ENCODE data around the gene LNPK.
"Not testable (repeated sequence)": the region's sequence is repeated elsewhere in the genome, so short reads cannot be mapped to it uniquely, and the experiment has no call there.

Gene LNPK

GRCh38 chr2:175976391-175977157, 25.5 kb downstream of the LNPK start:
- no peak for TF ChIP-seq CTCF (IDR thresholded peaks at IDR 0.05; ENCODE audit: low read depth, low read length)
- H3K4me3 ChIP-seq (replicated peaks in 1 of 2; ENCODE audit: low read depth in 2 of 2, low read length in 2 of 2), result no peak overlapping the region

GRCh38 chr2:175973373-175973772, 28.7 kb downstream of the LNPK start:
- no peak for TF ChIP-seq CTCF (IDR thresholded peaks at IDR 0.05; ENCODE audit: low read depth, low read length)

More at GRCh38 chr2:175976391-175977157, 25.5 kb downstream of the LNPK start:
- peak in 1 of 2 donors; percentile 42 for DNase-seq (ENCODE audit: low read depth in 2 of 2)

GRCh38 chr2:175966839-175967238, 35.2 kb downstream of the LNPK start:
- no peak overlapping the region for H3K4me3 ChIP-seq (replicated peaks in 1 of 2; ENCODE audit: low read depth in 2 of 2, low read length in 2 of 2)
- no peak for TF ChIP-seq CTCF (IDR thresholded peaks at IDR 0.05; ENCODE audit: low read depth, low read length)
- no peak for DNase-seq (ENCODE audit: low read depth in 2 of 2)

More at GRCh38 chr2:175973373-175973772, 28.7 kb downstream of the LNPK start:
- no peak overlapping the region for H3K4me3 ChIP-seq (replicated peaks in 1 of 2; ENCODE audit: low read depth in 2 of 2, low read length in 2 of 2)
- no peak for DNase-seq (ENCODE audit: low read depth in 2 of 2)

- no peak overlapping the region for H3K4me3 ChIP-seq (replicated peaks in 1 of 2; ENCODE audit: low read depth in 2 of 2, low read length in 2 of 2)
- no peak for TF ChIP-seq CTCF (IDR thresholded peaks at IDR 0.05; ENCODE audit: low read depth, low read length)
- no peak for DNase-seq (ENCODE audit: low read depth in 2 of 2)
Measured at GRCh38 chr2:175965773-175966172, 36.3 kb downstream of the LNPK start.

GRCh38 chr2:175964195-175964594, 37.9 kb downstream of the LNPK start:
- DNase-seq (ENCODE audit: low read depth in 2 of 2), result peak in 1 of 2 donors; percentile 3
- peak; percentile 3 for TF ChIP-seq CTCF (IDR thresholded peaks at IDR 0.05; ENCODE audit: low read depth, low read length)

GRCh38 chr2:175963171-175963570, 38.9 kb downstream of the LNPK start:
- not testable (repeated sequence) for DNase-seq (ENCODE audit: low read depth in 2 of 2); H3K4me3 ChIP-seq (replicated peaks in 1 of 2; ENCODE audit: low read depth in 2 of 2, low read length in 2 of 2)

More at GRCh38 chr2:175964195-175964594, 37.9 kb downstream of the LNPK start:
- no peak overlapping the region for H3K4me3 ChIP-seq (replicated peaks in 1 of 2; ENCODE audit: low read depth in 2 of 2, low read length in 2 of 2)

GRCh38 chr2:175957845-175958244, 44.2 kb downstream of the LNPK start:
- no peak for DNase-seq (ENCODE audit: low read depth in 2 of 2)
- H3K4me3 ChIP-seq (replicated peaks in 1 of 2; ENCODE audit: low read depth in 2 of 2, low read length in 2 of 2), result no peak overlapping the region
- no peak for TF ChIP-seq CTCF (IDR thresholded peaks at IDR 0.05; ENCODE audit: low read depth, low read length)

Measured in cardiac fibroblast (primary cell).